Measurements from ENCODE around the gene AP1G2. TPM values are rescaled to one million over a fixed set of nuclear protein-coding genes. Genes with fewer than 3 reads are reported as not detected.

AP1G2 gene
- total and polyA plus RNA-seq, 2 of the 13 experiments (the other 11 are each of a cell fraction or from before 2014, with no cell fraction given), result 96.9 to 611 TPM

- TF ChIP-seq ZNF616 (CRISPR knock-in tag; IDR thresholded peaks at IDR 0.05; ENCODE audit: low read depth) (0 out of 2 replicates have a peak, but pooled peaks have one; percentile 1), FOXK2 (IDR thresholded peaks at IDR 0.05) (0 out of 2 replicates have a peak, but pooled peaks have one; percentile 1), MEF2D (CRISPR knock-in tag; IDR thresholded peaks at IDR 0.05) (0 out of 2 replicates have a peak, but pooled peaks have one; percentile 54), ZNF782 (CRISPR knock-in tag; IDR thresholded peaks at IDR 0.05; ENCODE audit: borderline replicate concordance) (0 out of 2 replicates have a peak, but pooled peaks have one; percentile 13), ZNF180 (CRISPR knock-in tag; IDR thresholded peaks at IDR 0.05; ENCODE audit: borderline replicate concordance, low read depth) (0 out of 2 replicates have a peak, but pooled peaks have one; percentile 10), MED13 (CRISPR knock-in tag; IDR thresholded peaks at IDR 0.05) (peak; percentile 51; the same call in 1 of the 2 replicates), SMAD1 (CRISPR knock-in tag; IDR thresholded peaks at IDR 0.05; ENCODE audit: borderline replicate concordance, low read depth) (0 out of 2 replicates have a peak, but pooled peaks have one; percentile 87), KLF13 (CRISPR knock-in tag; IDR thresholded peaks at IDR 0.05) (0 out of 2 replicates have a peak, but pooled peaks have one; percentile 56), THAP8 (CRISPR knock-in tag; IDR thresholded peaks at IDR 0.05; ENCODE audit: borderline replicate concordance) (peak; percentile 59; the same call in 1 of the 2 replicates), SRY (CRISPR knock-in tag; IDR thresholded peaks at IDR 0.05) (0 out of 2 replicates have a peak, but pooled peaks have one; percentile 33), MTA1 (CRISPR knock-in tag; IDR thresholded peaks at IDR 0.05; ENCODE audit: borderline replicate concordance) (peak; percentile 47; the same call in 1 of the 2 replicates), ZKSCAN5 (CRISPR knock-in tag; IDR thresholded peaks at IDR 0.05) (0 out of 2 replicates have a peak, but pooled peaks have one; percentile 55), RFXAP (CRISPR knock-in tag; IDR thresholded peaks at IDR 0.05; ENCODE audit: borderline replicate concordance) (peak; percentile 45; the same call in 1 of the 2 replicates), NFYB (CRISPR knock-in tag; IDR thresholded peaks at IDR 0.05) (peak; percentile 70), HOXA3 (CRISPR knock-in tag; IDR thresholded peaks at IDR 0.05) (peak; percentile 66), PHF20 (CRISPR knock-in tag; IDR thresholded peaks at IDR 0.05) (0 out of 2 replicates have a peak, but pooled peaks have one; percentile 11), ZNF839 (CRISPR knock-in tag; IDR thresholded peaks at IDR 0.05; ENCODE audit: borderline replicate concordance) (0 out of 2 replicates have a peak, but pooled peaks have one; percentile 63), MZF1 (CRISPR knock-in tag; IDR thresholded peaks at IDR 0.05; ENCODE audit: borderline replicate concordance) (0 out of 2 replicates have a peak, but pooled peaks have one; percentile 66), ZMAT3 (CRISPR knock-in tag; conservative IDR thresholded peaks at IDR 0.05) (peak; percentile 39; the same call in 1 of the 2 replicates), EED (CRISPR knock-in tag; IDR thresholded peaks at IDR 0.05) (peak; percentile 43; the same call in 1 of the 2 replicates)
- TF ChIP-seq, protein P1, sequence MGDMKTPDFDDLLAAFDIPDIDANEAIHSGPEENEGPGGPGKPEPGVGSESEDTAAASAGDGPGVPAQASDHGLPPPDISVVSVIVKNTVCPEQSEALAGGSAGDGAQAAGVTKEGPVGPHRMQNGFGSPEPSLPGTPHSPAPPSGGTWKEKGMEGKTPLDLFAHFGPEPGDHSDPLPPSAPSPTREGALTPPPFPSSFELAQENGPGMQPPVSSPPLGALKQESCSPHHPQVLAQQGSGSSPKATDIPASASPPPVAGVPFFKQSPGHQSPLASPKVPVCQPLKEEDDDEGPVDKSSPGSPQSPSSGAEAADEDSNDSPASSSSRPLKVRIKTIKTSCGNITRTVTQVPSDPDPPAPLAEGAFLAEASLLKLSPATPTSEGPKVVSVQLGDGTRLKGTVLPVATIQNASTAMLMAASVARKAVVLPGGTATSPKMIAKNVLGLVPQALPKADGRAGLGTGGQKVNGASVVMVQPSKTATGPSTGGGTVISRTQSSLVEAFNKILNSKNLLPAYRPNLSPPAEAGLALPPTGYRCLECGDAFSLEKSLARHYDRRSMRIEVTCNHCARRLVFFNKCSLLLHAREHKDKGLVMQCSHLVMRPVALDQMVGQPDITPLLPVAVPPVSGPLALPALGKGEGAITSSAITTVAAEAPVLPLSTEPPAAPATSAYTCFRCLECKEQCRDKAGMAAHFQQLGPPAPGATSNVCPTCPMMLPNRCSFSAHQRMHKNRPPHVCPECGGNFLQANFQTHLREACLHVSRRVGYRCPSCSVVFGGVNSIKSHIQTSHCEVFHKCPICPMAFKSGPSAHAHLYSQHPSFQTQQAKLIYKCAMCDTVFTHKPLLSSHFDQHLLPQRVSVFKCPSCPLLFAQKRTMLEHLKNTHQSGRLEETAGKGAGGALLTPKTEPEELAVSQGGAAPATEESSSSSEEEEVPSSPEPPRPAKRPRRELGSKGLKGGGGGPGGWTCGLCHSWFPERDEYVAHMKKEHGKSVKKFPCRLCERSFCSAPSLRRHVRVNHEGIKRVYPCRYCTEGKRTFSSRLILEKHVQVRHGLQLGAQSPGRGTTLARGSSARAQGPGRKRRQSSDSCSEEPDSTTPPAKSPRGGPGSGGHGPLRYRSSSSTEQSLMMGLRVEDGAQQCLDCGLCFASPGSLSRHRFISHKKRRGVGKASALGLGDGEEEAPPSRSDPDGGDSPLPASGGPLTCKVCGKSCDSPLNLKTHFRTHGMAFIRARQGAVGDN (CRISPR knock-in tag; IDR thresholded peaks at IDR 0.05), result peak; percentile 49; the same call in 1 of the 2 replicates
- TF ChIP-seq, protein P2, sequence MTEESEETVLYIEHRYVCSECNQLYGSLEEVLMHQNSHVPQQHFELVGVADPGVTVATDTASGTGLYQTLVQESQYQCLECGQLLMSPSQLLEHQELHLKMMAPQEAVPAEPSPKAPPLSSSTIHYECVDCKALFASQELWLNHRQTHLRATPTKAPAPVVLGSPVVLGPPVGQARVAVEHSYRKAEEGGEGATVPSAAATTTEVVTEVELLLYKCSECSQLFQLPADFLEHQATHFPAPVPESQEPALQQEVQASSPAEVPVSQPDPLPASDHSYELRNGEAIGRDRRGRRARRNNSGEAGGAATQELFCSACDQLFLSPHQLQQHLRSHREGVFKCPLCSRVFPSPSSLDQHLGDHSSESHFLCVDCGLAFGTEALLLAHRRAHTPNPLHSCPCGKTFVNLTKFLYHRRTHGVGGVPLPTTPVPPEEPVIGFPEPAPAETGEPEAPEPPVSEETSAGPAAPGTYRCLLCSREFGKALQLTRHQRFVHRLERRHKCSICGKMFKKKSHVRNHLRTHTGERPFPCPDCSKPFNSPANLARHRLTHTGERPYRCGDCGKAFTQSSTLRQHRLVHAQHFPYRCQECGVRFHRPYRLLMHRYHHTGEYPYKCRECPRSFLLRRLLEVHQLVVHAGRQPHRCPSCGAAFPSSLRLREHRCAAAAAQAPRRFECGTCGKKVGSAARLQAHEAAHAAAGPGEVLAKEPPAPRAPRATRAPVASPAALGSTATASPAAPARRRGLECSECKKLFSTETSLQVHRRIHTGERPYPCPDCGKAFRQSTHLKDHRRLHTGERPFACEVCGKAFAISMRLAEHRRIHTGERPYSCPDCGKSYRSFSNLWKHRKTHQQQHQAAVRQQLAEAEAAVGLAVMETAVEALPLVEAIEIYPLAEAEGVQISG (CRISPR knock-in tag; IDR thresholded peaks at IDR 0.05), result peak; percentile 34; the same call in 1 of the 2 replicates
These were observed 17.1 kb upstream of the AP1G2 start (continued) for GRCh38 chr14:23584527-23585203.
